Fibroblast of lung (primary cell): Measurements from ENCODE around the gene KCTD6. TPM values are rescaled to one million over a fixed set of nuclear protein-coding genes. Genes with fewer than 3 reads are reported as not detected.

ENCODE experiments used
- DNase-seq, 2 donors: peaks; one replicate each; pipeline versions ENCODE4 v3.0.0 to v3.0.0-alpha.2; 2010; ENCODE audit warnings: low read depth in 2 of 2
- H2AFZ ChIP-seq: 2 replicates; pipeline ENCODE4 v1.5.1; 2012; ENCODE audit warnings: low read length, control low read depth, inconsistent platforms
- H3K27ac ChIP-seq: 2 replicates; pipeline ENCODE4 v1.5.1; 2011; ENCODE audit warnings: low read length, control low read depth; ENCODE audit not compliant: insufficient read depth
- H3K27me3 ChIP-seq: 2 replicates; pipeline ENCODE4 v1.5.1; 2011; ENCODE audit warnings: mild to moderate bottlenecking, low read length; ENCODE audit not compliant: control insufficient read depth, insufficient read depth
- H3K36me3 ChIP-seq: 2 replicates; pipeline ENCODE4 v1.5.1; 2011; ENCODE audit warnings: low read length; ENCODE audit not compliant: control insufficient read depth, insufficient read depth
- H3K4me1 ChIP-seq: 2 replicates; pipeline ENCODE4 v1.5.1; 2011; ENCODE audit warnings: low read length; ENCODE audit not compliant: control insufficient read depth, insufficient read depth; ENCODE audit errors: extremely low read depth
- H3K4me2 ChIP-seq: 2 replicates; pipeline ENCODE4 v1.5.1; 2011; ENCODE audit warnings: low read length, control low read depth; ENCODE audit not compliant: insufficient read depth; ENCODE audit errors: extremely low read depth
- H3K4me3 ChIP-seq, 4 experiments: fragments of 200-600 bp in 1 of 4; sonication (generic) in 1 of 4; replicated peaks in 1 of 4; 2 replicates each; pipeline ENCODE4 v1.5.1; 2011 to 2016; ENCODE audit warnings: low read length in 4 of 4, low read depth in 3 of 4, mild to moderate bottlenecking in 3 of 4, control low read depth in 2 of 4, inconsistent platforms in 1 of 4, mixed read lengths in 1 of 4; ENCODE audit not compliant: insufficient read depth in 1 of 4; ENCODE audit errors: control extremely low read depth in 1 of 4
- H3K79me2 ChIP-seq: 2 replicates; pipeline ENCODE4 v1.5.1; 2012; ENCODE audit warnings: mild to moderate bottlenecking, low read length, inconsistent platforms; ENCODE audit not compliant: control insufficient read depth, insufficient read depth
- H3K9ac ChIP-seq: 2 replicates; pipeline ENCODE4 v1.5.1; 2011; ENCODE audit warnings: mild to moderate bottlenecking, low read length, control low read depth; ENCODE audit not compliant: insufficient read depth
- H3K9me3 ChIP-seq: 2 replicates; pipeline ENCODE4 v1.5.1; 2012; ENCODE audit warnings: low read depth, low read length; ENCODE audit not compliant: control insufficient read depth, insufficient read depth
- H4K20me1 ChIP-seq: 2 replicates; pipeline ENCODE4 v1.5.1; 2011; ENCODE audit warnings: low read length; ENCODE audit not compliant: control insufficient read depth, insufficient read depth; ENCODE audit errors: extremely low read depth
- EZH2 ChIP-seq: IDR thresholded peaks from 2 replicates; pipeline ENCODE4 v1.5.1; 2012; ENCODE audit warnings: low read length, control low read depth, mild to moderate bottlenecking; ENCODE audit errors: missing control alignments
- polyA plus RNA-seq, 2 donors: library from polyadenylated mRNA; depleted of rRNA in 1 of 2; stranded (reverse) in 1 of 2; unstranded in 1 of 2; fragments of >200 nt; gene quantifications; 2 replicates each; pipeline ENCODE4 v1.2.1, GENCODE V29; 2011 to 2012; ENCODE audit warnings: missing spikeins in 1 of 2
- total RNA-seq: library from RNA; depleted of rRNA; stranded (reverse); fragments of >200 nt; gene quantifications from 2 replicates; pipeline ENCODE4 v1.2.1, GENCODE V29; 2014
- TF ChIP-seq, protein P1 (sequence below), 2 donors: IDR thresholded peaks in 1 of 2; conservative IDR thresholded peaks in 1 of 2; 1 replicate in 1 of 2; 2 replicates in 1 of 2; pipeline ENCODE4 v1.5.1; 2011 to 2012; ENCODE audit warnings: low read length in 2 of 2, control low read depth in 1 of 2, inconsistent platforms in 1 of 2, low read depth in 1 of 2, mild to moderate bottlenecking in 1 of 2

The KCTD6 gene
- total and polyA plus RNA-seq, 2 donors (not counting 1 experiment from before 2014, with no cell fraction given), result 10.2 to 14.8 TPM

- Histone ChIP-seq H4K20me1 (no peaks in the 10 kb centered on the region), H3K36me3 (no peaks in the 10 kb centered on the region), H3K27ac (no peak overlapping the region), H3K9me3 (no peaks in the 10 kb centered on the region), H2AFZ (no peak overlapping the region), H3K9ac (no peak overlapping the region), H3K27me3 (no peaks in the 10 kb centered on the region), H3K4me1 (no peaks in the 10 kb centered on the region), H3K4me2 (no peak overlapping the region), H3K4me3 (no peak overlapping the region), H3K79me2 (no peaks in the 10 kb centered on the region)
- no peak for DNase-seq
- no peak for TF ChIP-seq EZH2
- TF ChIP-seq, protein P1, sequence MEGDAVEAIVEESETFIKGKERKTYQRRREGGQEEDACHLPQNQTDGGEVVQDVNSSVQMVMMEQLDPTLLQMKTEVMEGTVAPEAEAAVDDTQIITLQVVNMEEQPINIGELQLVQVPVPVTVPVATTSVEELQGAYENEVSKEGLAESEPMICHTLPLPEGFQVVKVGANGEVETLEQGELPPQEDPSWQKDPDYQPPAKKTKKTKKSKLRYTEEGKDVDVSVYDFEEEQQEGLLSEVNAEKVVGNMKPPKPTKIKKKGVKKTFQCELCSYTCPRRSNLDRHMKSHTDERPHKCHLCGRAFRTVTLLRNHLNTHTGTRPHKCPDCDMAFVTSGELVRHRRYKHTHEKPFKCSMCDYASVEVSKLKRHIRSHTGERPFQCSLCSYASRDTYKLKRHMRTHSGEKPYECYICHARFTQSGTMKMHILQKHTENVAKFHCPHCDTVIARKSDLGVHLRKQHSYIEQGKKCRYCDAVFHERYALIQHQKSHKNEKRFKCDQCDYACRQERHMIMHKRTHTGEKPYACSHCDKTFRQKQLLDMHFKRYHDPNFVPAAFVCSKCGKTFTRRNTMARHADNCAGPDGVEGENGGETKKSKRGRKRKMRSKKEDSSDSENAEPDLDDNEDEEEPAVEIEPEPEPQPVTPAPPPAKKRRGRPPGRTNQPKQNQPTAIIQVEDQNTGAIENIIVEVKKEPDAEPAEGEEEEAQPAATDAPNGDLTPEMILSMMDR (conservative IDR thresholded peaks at IDR 0.05 in 1 of 2, IDR thresholded peaks at IDR 0.05 in 1 of 2; ENCODE audit: low read depth in 1 of 2, low read length in 2 of 2), result no peak
These were observed 16.5 kb downstream of the KCTD6 start for GRCh38 chr3:58508437-58508836.

GRCh38 chr3:58514405-58514804 lies 22.5 kb downstream of the KCTD6 start:
- Histone ChIP-seq H3K4me1 (no peaks in the 10 kb centered on the region), H4K20me1 (no peaks in the 10 kb centered on the region), H3K9me3 (no peaks in the 10 kb centered on the region), H3K27ac (no peak overlapping the region), H3K4me2 (no peak overlapping the region), H3K9ac (no peak overlapping the region), H3K27me3 (no peaks in the 10 kb centered on the region), H3K36me3 (no peaks in the 10 kb centered on the region), H2AFZ (no peak overlapping the region), H3K4me3 (no peak overlapping the region), H3K79me2 (no peaks in the 10 kb centered on the region)
- TF ChIP-seq EZH2, result no peak
- TF ChIP-seq, protein P1 (conservative IDR thresholded peaks at IDR 0.05 in 1 of 2, IDR thresholded peaks at IDR 0.05 in 1 of 2; ENCODE audit: low read depth in 1 of 2, low read length in 2 of 2), result no peak
- DNase-seq, result no peak

DNA sequence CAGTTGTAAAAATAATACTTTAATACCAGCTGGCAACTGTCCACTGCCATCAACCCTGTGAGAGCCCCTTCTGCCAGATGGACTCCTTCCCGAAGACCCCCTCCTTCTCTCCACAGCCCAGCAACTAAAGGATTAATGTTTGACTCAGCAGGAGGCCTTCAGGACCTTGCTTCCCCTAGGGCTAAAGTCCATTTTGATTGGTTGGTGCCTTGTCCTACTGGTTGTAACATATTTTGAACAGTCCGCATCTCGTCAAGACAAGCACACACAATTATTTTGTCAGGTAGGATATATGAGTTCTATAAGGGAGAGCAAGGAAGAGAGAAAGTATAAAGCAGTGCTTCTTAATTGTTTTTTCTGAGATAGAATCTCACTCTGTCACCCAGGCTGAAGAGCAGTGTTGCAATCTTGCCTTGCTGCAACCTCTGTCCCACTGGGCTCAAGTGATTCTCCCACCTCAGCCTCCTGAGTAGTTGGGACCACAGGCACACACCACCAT lies 26.4 kb downstream of the KCTD6 start:
- peak in 1 of 2 donors; percentile 20 for DNase-seq
- no peak overlapping the region for H2AFZ ChIP-seq
- no peak overlapping the region for H3K27ac ChIP-seq
- H4K20me1 ChIP-seq, result no peaks in the 10 kb centered on the region
- H3K9me3 ChIP-seq, result no peaks in the 10 kb centered on the region
- H3K4me2 ChIP-seq, result no peak overlapping the region
- TF ChIP-seq, protein P1 (conservative IDR thresholded peaks at IDR 0.05 in 1 of 2, IDR thresholded peaks at IDR 0.05 in 1 of 2; ENCODE audit: low read depth in 1 of 2, low read length in 2 of 2), result no peak
- no peak for TF ChIP-seq EZH2
- no peaks in the 10 kb centered on the region for H3K36me3 ChIP-seq
- no peak overlapping the region for H3K4me3 ChIP-seq
- no peak overlapping the region for H3K9ac ChIP-seq
- no peaks in the 10 kb centered on the region for H3K4me1 ChIP-seq
- H3K27me3 ChIP-seq, result no peaks in the 10 kb centered on the region
- no peaks in the 10 kb centered on the region for H3K79me2 ChIP-seq
